Islet of Langerhans (tissue), 1 donor: Measurements from ENCODE around the gene ITIH4.

Experiments
- FAIRE-seq: peaks from one replicate; lab custom pipeline; 2011; peaks lifted over from hg19 to GRCh38; lab: Jason Lieb, UNC

The ITIH4 gene

DNA sequence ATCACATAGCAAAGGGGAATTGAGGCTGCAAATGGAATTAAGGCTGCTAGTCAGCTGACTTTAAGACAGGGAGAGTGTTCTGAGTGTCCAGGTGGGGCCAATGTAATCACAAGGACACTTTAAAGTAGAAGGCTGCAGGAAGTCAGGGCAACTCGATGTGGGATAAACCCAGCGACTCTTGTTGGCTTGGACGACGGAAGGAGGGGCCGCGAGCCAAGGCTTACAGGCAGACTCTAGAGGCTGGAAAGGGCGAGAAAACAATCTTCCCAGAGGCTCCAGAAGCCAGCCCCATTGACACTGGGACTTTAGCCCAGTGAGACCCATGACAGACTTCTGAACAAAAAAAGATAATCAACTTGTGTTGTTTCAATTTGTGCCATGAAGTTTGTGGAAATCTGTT, 17.3 kb upstream of the ITIH4 start:
- FAIRE-seq, result no peak

DNA sequence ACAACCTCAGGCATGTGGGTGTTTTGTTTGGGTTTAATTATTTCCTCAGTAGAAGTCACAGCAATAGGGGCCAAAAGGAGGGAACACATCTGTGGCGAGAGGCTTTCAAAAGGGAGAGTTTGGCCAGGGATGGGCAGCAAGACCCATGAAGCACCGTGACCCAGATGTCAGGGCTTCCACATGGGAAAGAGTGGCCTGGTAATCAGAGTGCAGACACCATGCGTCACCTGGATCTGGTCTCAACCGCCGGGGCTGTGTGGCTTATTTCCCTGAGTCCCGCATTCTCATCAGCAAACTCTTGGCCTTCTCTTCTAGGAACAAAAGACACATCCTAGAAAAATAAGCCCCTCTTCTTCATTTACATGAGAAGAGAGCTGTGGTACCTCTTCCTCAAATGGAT, 16.8 kb upstream of the ITIH4 start:
- no peak for FAIRE-seq

DNA sequence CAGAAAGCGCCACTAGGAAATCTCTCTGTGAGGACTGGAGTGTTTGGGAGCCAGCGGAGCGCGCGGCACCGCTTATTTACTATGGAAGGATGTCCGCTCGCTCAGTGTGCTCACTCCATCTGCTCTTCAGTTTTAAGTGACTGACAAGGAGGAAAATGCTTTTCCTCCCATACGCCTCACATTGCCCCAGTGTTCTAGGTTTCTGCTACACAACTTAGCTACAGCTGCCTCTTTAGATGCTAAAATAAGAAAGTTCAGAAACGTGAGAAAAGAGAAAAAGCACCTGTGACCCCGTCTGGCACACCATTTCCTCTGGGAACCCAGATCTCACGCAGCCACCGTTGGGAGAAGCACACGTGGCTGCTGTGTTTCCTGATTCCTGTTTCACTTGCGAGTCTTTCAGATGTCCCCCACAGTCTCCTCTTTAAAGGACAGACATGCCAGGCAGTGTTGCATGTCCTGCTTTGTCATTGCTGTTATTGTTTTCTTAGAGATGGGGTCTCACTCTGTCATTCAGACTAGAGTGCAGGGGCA, 16.0 kb upstream of the ITIH4 start:
- no peak for FAIRE-seq

DNA sequence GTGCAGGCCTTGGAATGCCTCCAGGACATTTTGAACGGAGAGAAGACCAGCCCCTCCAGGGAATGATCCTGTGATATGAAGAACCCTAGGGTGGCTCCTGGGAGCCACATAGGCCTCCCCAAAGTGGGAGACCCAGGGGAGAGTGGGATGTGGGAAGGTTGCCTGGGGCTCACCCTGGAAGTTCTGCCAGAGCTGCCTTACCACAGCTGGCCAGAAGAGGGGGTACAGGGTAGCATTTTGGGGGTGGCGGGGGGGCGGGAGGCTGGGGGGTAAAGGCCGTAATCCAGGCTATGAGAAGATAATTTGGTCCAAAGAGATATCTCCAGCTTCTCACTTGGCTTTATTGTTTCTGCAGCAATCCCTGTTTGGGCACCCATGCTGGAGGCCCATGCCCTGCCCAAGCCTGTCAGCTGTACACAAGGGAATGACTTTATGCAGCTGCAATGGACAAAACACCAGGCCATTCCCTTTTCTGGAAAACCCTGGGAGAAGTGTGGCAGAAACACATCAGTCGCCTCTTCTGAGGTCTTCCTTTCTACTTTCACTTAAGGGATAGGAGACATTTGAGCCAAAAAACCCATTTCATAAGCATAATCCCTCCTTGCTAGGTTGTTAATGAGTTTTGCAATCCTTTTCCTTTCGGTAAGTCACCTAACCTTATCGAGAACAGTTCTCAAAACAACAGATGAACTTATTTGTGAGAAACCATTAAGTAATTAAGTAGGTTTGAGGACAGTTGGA, 15.4 kb upstream of the ITIH4 start:
- peak; percentile 5 for FAIRE-seq

DNA sequence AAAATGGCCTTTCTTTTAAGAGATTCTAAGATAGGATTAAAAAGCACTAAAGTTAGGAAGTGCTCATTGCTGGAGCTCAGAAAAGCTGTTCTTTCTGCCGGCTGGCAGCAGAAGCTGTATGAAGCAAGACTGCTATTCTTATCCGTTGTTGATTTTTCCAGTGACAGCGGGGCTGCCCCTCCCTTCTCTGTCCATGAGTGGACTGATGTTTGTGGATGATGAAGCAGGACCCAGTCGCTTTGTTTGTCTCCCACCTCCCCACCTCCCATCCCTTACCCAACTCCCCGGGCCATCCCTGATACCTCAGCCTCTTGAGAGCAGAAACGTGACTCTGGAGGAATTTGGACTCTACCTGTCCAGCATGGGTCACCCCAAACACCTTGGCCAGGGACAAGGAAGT, 14.7 kb upstream of the ITIH4 start:
- peak; percentile 97 for FAIRE-seq

DNA sequence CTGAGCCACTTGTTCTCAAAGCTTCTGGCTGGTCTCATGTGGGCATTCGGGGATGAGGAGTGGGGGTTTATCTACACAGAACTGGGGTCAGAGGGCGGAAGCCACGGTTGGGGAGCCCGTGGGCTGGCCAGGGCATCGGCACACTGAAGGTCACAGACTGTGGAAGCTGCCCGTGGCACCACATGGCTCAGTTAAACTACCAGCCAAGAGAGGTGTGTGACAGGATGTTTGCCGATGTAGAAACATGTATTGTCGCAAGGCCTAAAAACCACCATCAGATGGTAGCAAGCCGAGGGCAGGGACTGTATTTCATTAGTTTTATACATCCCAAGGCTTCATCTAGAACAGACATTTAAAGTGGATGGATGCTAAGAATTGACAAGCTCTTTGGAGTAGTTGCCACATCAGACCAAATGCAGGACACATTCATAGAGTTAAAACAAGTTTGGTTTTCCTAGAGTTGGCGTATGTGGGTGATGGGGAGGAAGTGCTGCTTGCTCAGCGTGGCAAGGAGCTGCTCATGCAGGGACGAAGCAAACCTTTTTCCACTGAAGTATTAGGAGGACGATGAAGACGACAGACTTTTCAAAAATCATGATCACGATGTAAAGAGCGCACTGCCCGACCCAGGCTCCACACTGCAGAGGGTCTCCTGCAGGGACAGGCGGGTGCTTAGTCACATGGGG, 14.0 kb upstream of the ITIH4 start:
- FAIRE-seq, result no peak

DNA sequence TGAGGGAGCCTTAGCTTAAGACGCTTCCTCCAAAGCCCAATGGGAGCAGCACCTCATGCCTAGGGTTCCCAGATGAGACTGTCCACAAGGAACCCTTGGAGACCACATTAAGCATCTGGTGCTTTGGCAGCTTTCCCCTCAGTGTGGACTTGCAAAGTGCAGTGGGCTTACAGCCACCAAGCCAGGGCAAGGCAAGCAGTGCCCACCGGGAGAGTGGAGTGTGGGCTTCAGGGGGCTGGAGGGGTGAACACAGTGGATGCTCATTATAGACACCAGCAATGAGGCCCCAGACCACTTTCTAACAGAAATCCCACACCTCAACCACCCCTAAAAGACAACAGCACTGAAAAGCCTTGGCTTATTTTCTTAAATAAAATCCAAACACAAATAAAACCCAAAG, 13.4 kb upstream of the ITIH4 start:
- no peak for FAIRE-seq

- no peak for FAIRE-seq
These were observed 12.8 kb upstream of the ITIH4 start for GRCh38 chr3:52843108-52843865.

DNA sequence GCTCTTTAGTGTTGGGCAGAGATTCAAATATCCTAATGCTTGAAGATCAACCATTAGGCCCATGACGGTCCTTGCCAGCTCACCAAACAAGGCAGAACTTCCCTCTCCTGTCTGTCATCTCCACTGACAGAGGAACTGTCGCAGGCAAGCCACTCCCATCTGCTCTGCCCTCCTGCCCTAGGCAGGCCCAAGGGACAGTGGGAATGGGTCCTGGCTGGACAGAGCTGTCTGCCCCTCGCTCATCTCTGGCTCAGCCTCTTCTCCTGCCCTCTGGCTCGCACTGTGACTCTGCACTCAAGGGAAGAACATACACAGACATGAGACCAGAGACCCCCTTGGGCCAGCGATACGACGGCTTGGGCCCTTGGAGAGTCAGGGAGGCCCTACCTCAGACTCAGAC, 12.0 kb upstream of the ITIH4 start:
- no peak for FAIRE-seq

DNA sequence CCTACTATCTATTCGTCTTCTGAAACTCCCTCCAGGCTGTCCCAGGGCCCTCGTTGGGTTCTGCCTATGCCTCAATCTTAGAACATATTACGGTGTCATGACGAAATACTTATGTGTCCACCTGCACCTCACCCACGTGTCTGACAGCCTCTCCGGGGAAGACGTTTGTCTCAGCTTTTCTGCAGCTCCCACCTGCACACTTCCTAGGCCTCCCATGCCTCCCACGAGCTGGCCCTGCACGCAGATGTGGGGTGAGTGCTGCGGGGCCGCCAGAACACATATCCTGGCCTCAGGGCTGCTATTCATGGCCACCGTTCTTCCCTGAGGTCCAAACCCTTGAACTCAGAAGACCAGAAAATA, 11.5 kb upstream of the ITIH4 start:
- no peak for FAIRE-seq

GRCh38 chr3:52841211-52841980, 10.9 kb upstream of the ITIH4 start:
- no peak for FAIRE-seq

DNA sequence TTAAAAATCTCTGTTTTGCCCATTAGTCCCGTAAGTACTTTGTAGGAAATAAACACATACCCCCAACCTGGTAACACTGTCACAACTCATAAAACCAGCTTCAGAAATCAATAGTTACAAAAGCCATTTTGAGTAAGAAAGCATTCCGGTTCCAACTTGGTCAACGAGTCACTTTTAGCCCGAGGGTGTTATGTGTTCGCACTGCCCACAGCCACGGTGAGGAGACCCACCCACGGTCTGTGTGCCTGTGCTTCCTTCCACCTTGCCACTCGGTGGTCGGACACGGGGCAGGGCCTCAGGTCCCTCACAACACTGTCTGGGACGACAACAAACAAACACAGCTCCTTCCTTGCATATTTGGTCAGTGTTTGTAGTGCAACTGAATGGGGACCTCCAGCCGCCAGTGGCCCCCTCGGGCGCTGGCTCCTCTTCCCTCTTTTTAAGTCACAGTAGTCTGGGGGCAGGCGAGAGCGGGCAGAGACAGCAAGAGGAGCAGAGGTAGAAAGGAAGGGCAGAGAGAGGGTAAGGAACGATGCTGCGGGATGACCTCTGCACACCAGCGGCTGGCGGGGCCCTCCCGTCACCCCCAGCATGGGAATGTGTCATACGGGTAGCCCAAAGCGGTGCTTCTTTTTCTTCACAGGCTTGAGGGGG, 9.5 kb upstream of the ITIH4 start:
- no peak for FAIRE-seq

DNA sequence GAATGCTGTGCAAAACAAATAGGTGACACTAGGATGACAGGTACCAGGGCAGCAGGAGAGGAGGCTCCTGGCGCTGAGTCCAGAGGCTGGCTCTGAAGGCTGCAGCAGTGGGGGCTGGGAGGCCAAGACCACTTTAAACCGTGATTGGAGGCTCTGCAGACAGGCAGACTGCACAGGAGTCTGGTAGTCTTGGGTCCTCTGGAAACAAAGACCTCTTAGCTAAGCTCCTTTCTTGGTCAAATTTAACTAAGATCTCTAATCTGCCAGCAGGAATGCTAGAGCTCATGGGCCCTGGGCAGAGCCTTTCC, 8.8 kb upstream of the ITIH4 start:
- no peak for FAIRE-seq

- no peak for FAIRE-seq
These were observed 8.2 kb upstream of the ITIH4 start for GRCh38 chr3:52838561-52839267.

DNA sequence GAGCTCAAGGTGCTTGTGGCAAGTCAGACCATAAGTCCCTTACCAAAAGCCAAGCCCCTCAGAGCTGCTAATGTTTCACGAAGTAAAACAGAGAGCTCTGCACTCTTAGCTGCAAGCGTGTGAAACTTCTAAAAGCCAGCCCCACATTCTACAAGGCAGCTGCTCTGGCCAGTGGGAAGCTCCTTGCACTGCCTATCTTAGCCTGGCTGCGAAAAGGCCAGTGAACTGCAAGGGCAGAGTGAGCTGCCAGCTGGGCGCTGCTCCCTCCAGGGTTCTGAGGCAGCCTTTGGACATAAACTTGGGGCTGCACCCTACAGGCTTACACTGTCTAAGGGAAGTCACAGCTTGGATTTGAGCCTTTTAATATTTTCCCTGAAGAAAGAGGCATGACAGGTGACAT, 6.5 kb upstream of the ITIH4 start:
- no peak for FAIRE-seq

DNA sequence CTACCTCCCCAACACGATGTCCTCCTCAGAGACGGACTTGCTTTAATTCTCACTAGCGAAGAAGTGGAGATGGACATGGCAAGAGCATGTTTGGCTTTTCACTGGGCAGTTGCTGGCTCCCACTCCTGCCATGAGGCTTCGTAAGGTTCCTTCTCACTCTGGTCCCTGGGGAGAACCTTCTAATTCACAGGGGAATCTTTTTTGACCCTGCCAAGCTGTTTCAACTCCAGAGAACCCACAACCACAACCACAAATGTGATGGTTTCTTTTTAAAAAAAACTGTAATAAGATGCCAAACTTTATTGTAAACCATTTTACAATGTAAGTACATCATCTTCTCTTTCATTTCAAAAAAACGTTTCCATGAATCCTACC, 6.0 kb upstream of the ITIH4 start:
- no peak for FAIRE-seq

GRCh38 chr3:52835766-52836470, 5.4 kb upstream of the ITIH4 start:
- FAIRE-seq, result no peak

- no peak for FAIRE-seq
These were observed 4.5 kb upstream of the ITIH4 start, which contains the start of gene MUSTN1 for GRCh38 chr3:52834871-52835501. TSS of gene MUSTN1 (minus strand) at chr3:52835019. CDS start at chr3:52834948, 71 bp downstream.

DNA sequence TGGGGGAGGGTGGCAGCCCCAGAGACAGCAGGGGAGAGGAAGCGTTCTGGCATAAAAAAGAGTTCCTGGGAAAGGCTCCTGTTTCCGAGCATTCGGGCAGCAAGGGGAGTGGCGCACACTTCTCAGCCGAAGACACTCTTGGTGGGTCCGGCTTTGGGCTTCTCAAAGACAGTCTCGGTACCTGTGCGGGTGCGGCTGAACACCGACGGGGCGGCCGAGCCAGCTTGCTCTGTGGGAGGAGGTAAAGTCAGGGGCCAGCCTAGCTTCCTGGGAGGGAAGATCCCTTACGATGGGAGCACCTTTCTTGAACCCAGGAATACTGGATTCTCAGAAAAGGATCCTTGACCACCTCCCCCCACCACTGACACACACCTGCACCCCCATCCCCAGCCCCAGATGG, 2.7 kb upstream of the ITIH4 start:
- no peak for FAIRE-seq
